SK-N-MC (cell line): ENCODE results near the gene RBMS1.

Experiments
- EZH2 ChIP-seq: fragments of 200-600 bp; sonication (generic); IDR thresholded peaks from one replicate; pipeline ENCODE4 v1.6.1; 2017; ENCODE audit warnings: antibody characterized with exemption
- FOXP2 ChIP-seq: optimal IDR thresholded peaks from 2 replicates; pipeline ENCODE3; 2011; ENCODE audit warnings: mild to moderate bottlenecking, moderate library complexity; ENCODE audit not compliant: insufficient read depth; ENCODE audit errors: extremely low read length, control extremely low read depth
- POLR2AphosphoS5 ChIP-seq: IDR thresholded peaks from 2 replicates; pipeline ENCODE4 v1.6.1; 2012; ENCODE audit warnings: mild to moderate bottlenecking, low read depth, low read length, borderline replicate concordance

- no peak for TF ChIP-seq EZH2
- TF ChIP-seq POLR2AphosphoS5 = no peak
- TF ChIP-seq FOXP2 = no peak
Observed at GRCh38 chr2:160227293-160227915, 266.2 kb downstream of the RBMS1 start.
